Spinal cord (tissue), 10 donors: ENCODE data around the gene AGXT. TPM values are rescaled to one million over a fixed set of nuclear protein-coding genes. Genes with fewer than 3 reads are reported as not detected.

ENCODE experiments used
- DNase-seq, 6 donors: peaks; one replicate each; pipeline versions ENCODE4 v3.0.0 to v3.0.0-alpha.2; 2013 to 2015; ENCODE audit warnings: low spot score in 6 of 6, low read depth in 4 of 6
- H3K27ac ChIP-seq: one replicate; pipeline ENCODE4 v1.5.1; 2013; ENCODE audit warnings: low read depth, low read length, control low read depth
- H3K27me3 ChIP-seq: one replicate; pipeline ENCODE4 v1.6.1; 2013; ENCODE audit warnings: low read length; ENCODE audit not compliant: control insufficient read depth, insufficient read depth
- H3K36me3 ChIP-seq: one replicate; pipeline ENCODE4 v1.6.1; 2013; ENCODE audit warnings: low read length; ENCODE audit not compliant: control insufficient read depth, insufficient read depth
- H3K4me1 ChIP-seq: one replicate; pipeline ENCODE4 v1.6.1; 2013; ENCODE audit warnings: low read length; ENCODE audit not compliant: control insufficient read depth, insufficient read depth
- H3K4me3 ChIP-seq: one replicate; pipeline ENCODE4 v1.5.1; 2013; ENCODE audit warnings: low read depth, low read length, control low read depth
- H3K9me3 ChIP-seq: one replicate; pipeline ENCODE4 v1.6.1; 2013; ENCODE audit warnings: low read length; ENCODE audit not compliant: control insufficient read depth, insufficient read depth
- WGBS: methylation state at CpG from one replicate; pipeline ENCODE4 v1.1.5; 2013; ENCODE audit warnings: missing lambda C conversion rate; ENCODE audit not compliant: insufficient coverage; 5-methylcytosine and 5-hydroxymethylcytosine counted together
- polyA plus RNA-seq, 2 donors: library from polyadenylated mRNA; unstranded; fragments of 120-200 nt; gene quantifications; one replicate each; pipeline ENCODE4 v1.2.1, GENCODE V29; 2013; ENCODE audit not compliant: insufficient read length in 2 of 2
- total RNA-seq, 2 donors: library from RNA; depleted of rRNA in 1 of 2; stranded (reverse); fragments of 120-200 nt in 1 of 2; fragments of >200 nt in 1 of 2; gene quantifications; one replicate each; pipeline versions ENCODE4 v1.2.3 to v1.2.4, GENCODE V29; 2013 to 2014
- donor health status: healthy.

Gene AGXT
- total and polyA plus RNA-seq, 4 donors = 0.17 TPM; not detected in 3

DNA sequence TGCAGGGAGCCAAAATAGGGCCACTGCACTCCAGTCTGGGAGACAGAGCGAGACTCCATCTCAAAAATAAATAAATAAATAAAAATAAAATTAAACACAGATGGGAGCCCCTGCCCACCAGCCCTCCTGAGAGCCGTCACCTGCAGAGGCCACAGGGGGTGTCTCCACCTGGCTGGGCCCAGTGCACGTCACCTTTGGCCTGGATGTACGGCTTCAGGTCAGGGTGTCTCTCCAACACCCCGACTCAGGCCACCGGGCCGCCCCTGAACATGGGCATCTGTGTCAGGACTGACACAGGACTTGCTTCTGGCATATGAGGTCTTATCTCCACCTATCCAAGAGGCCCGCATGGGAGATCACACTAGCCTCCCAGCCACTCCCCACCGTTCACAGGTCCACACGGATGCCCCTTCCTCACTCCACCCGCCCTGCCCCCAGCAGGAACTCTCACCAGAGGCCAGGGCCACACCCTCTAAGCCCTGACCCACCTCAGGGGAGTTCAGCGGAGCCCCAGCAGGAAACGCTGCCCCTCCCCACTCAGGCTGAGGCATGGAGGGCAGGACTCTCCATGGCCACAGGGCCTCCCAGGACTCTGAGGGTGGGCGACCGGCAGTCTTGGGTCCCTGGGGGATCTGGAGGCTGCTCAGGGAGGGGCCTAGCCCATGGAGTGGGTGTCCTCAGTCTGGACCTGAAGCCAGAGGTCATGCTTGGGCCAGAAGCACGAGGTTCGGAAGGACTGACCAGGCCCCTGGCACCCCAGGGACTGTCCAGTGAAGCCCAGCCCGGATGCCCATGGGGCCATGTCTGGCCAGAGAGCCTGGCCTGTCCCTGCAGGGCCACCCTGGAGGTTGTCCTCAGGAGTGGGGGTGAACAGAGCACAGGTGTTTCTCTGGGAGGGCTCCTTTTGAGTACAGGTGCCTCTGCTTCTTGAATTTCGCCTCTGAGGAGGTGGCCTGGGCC, 35.9 kb downstream of the AGXT start:
- Histone ChIP-seq H3K4me3 (no peak overlapping the region), H3K4me1 (peaks cover 29% of the 10 kb centered on the region), H3K36me3 (no peaks in the 10 kb centered on the region), H3K9me3 (no peaks in the 10 kb centered on the region), H3K27ac (no peak overlapping the region), H3K27me3 (no peaks in the 10 kb centered on the region)
- WGBS = 86% methylated on average over 18 of the region's 19 CpGs
- DNase-seq = no peak

DNA sequence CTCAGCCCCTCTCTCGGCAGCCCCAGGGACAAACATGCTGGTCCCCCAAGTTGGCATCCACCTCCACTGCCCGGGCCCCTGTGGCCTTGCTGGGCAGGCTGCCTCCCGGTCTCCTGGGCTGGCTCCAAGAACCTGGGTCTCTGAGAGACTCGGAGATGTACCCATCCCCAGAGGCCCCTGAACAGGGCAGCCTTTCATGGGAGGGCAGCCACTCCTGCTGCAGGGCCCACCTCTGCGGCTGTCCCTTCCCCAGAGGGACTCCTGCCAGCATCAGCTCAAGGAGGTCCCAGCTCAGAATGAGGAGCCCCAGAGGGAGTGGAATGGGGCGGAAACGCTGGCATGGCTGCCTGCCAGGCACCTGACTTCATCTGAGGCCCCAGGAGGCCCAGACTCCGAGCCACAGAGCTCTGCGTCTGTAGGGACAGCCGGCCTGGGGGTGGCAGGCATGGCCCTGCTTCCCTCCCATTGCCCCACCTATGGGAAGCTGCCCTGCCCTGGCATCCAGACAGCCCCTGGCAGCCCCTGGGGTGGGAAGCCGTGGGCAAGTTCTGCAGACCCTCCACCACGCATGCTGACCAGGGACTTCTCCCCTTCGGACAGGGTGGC, 36.7 kb downstream of the AGXT start:
- Histone ChIP-seq H3K4me3 (no peak overlapping the region), H3K27me3 (no peaks in the 10 kb centered on the region), H3K27ac (no peak overlapping the region), H3K9me3 (no peaks in the 10 kb centered on the region), H3K4me1 (peaks cover 27% of the 10 kb centered on the region), H3K36me3 (no peaks in the 10 kb centered on the region)
- peak in 1 of 6 donors; percentile 15 for DNase-seq
- WGBS = 35% methylated on average over 13 of the region's 13 CpGs

DNA sequence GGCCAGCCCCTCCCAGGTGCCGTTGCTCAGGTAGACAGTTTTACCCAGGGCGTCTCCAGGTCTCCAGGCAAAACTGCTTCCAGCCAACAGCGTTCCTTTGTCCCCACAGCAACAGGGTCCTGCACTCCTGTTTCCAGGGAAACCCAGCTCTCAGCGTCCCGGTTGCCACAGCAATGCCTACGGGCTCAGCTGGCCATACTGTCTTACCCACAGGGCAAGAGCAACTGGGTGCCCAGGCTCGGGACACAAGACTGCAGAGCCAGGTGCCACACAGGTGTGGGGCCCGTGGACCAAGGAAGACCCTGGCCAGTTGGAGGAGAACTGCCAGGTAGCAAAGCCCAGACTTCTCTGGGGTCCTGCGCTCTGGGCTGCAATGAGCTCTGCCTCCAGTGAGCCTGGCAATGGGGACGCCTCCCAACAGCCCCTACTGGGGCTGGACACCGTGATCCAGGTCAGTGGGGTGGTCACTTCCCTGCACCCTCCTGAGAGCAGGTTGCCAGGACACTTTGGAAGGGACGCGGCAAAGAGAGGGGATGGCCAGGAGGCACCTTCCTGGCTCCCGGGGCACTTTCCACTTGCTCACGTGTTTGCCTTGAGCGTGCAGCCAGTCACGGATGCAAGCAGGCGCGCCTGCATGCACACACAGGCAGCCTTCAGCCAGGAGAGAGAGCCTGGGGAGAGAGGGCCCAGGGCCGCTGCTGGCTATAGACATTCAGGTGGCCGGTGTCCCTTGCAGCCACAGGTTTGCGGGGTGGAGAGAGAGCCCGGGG, 37.7 kb downstream of the AGXT start, which contains the start of gene CROCC2:
Gene CROCC2 (plus strand): TSS at position 196 of the 770 bp plus-strand sequence. CDS start 178 bp downstream, at position 374.
- H3K36me3 ChIP-seq = no peaks in the 10 kb centered on the region
- H3K4me3 ChIP-seq = no peak within 1 kb of the TSS
- WGBS = 51% methylated on average over 23 of the region's 23 CpGs
- peak in 3 of 6 donors; percentile 28 to 74 (median 65) for DNase-seq
- H3K27me3 ChIP-seq = no peaks in the 10 kb centered on the region
- H3K4me1 ChIP-seq = peaks cover 27% of the 10 kb centered on the region
- no peaks in the 10 kb centered on the region for H3K9me3 ChIP-seq
- H3K27ac ChIP-seq = no peak within 1 kb of the TSS

- 71% methylated on average over 20 of the region's 22 CpGs for WGBS
- Histone ChIP-seq H3K27me3 (no peaks in the 10 kb centered on the region), H3K4me1 (peaks cover 27% of the 10 kb centered on the region), H3K4me3 (no peak overlapping the region), H3K27ac (no peak overlapping the region), H3K36me3 (no peaks in the 10 kb centered on the region), H3K9me3 (no peaks in the 10 kb centered on the region)
- DNase-seq = no peak
Measured at GRCh38 chr2:240906911-240907590, 38.4 kb downstream of the AGXT start.

DNA sequence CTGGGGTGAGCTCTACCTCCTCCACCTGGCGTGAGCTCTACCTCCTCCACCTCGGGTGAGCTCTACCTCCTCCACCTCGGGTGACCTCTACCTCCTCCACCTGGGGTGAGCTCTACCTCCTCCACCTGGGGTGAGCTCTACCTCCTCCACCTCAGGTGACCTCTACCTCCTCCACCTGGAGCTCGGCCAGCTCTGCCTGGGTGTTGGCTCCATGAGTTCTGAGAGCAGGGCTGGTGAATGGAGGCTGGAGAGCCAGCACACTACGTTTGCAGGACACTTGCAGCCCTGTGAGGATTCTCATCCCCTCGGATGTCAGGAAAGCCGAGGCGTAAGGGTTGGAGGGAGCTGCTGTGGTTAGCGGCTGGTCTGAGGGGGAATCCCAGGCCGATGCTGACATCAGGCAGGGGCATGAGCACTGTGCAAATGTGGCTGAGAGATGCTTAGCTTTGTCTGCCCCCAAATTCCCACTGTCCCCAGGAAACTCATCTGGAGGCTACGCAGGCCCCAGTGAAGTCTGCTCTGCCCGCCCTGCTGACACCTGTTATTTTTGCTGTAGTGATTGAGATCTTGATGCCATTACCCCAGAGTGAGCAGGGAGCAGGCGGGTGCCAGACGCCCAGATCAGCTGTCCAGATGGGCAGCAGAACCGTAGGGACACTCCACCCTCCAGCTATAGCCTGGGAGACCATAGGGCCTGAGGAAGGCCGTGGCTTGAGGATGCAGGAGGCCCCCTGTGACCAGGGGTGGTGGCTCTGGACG, 40.8 kb downstream of the AGXT start:
- Histone ChIP-seq H3K36me3 (no peaks in the 10 kb centered on the region), H3K27ac (no peak overlapping the region), H3K9me3 (no peaks in the 10 kb centered on the region), H3K4me3 (no peak overlapping the region), H3K27me3 (no peaks in the 10 kb centered on the region), H3K4me1 (peaks cover 46% of the 10 kb centered on the region)
- WGBS = 81% methylated on average over 9 of the region's 17 CpGs
- DNase-seq = no peak

DNA sequence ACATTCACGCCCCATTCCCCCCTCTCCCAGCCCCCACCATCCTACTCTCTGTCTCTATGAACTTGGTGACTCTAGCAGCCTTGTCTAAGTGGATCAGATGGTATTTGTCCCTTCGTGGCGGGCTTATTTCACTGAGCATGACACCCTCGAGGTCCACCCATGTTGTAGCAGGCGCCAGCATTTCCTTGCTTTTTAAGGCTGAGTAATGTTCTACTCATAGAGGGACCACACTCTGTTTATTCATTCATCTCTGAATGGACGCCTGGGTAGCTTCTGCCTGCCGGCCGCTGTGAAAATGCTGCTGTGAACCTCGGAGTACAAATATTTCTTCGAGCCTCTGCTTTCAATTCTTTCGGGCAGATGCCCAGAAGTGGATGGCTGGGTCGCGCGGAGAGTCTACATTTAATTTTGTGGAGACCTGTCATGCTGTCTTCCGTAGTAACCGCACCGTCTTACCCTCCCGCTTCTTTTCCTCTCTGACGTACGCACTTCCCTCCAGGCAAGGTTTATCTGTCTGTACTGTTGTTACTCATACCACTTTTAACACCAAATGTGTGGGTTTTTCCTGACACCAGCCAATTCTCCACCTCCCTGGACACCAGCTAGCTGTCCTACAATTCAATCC, 43.1 kb downstream of the AGXT start:
- Histone ChIP-seq H3K4me1 (peaks cover 44% of the 10 kb centered on the region), H3K4me3 (no peak overlapping the region), H3K27ac (no peak overlapping the region), H3K36me3 (no peaks in the 10 kb centered on the region), H3K9me3 (no peaks in the 10 kb centered on the region), H3K27me3 (peaks cover 17% of the 10 kb centered on the region)
- DNase-seq = no peak
- 67% methylated on average over 20 of the region's 20 CpGs for whole genome bisulfite sequencing

GRCh38 chr2:240912878-240913809, 44.5 kb downstream of the AGXT start:
- H3K9me3 ChIP-seq = no peaks in the 10 kb centered on the region
- no peaks in the 10 kb centered on the region for H3K36me3 ChIP-seq
- no peak overlapping the region for H3K27ac ChIP-seq
- peaks cover 20% of the 10 kb centered on the region for H3K27me3 ChIP-seq
- H3K4me1 ChIP-seq = peaks cover 53% of the 10 kb centered on the region
- no peak for DNase-seq
- H3K4me3 ChIP-seq = no peak overlapping the region
- WGBS = 77% methylated on average over 19 of the region's 21 CpGs
